KBM-7 (cell line): ENCODE measurements around the gene PAM.
A peak's percentile ranks its signal among the peaks of the same experiment; 100 is the strongest.

ENCODE experiments used
- DNase-seq: peaks from one replicate; pipeline ENCODE4 v3.0.0-alpha.2; 2015
- in situ Hi-C: fragments of 300-500 bp; cut with MboI; formaldehyde crosslinking; loops from 2 replicates; pipeline ENCODE4 v1.14.3; 2020; ENCODE audit warnings: low sequenced_read_pairs, low pct_unique_long_range_greater_than_20kb, mixed read lengths

PAM gene

DNA sequence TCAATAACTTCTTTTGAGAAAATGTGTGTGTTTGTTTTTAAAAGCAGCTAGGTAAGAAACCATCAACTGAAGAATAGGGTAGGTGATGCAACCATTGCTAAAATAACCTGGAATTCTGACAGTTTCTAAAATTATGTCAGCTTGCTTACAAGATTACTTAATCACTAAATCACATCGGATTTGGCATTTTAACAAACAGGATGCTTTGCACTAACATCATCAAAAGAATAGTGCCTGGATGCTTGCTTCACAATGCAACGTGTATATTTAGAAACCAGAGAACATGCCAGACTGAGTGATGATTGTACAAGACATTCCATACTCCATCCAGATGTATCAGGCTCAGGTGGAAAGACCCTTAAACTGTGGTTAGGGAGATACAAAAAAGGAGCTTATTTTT, 43.9 kb downstream of the PAM start:
- DNase-seq = no peak
- in situ Hi-C loops = no loop called here

GRCh38 chr5:102800427-102800826, 45.3 kb downstream of the PAM start:
- DNase-seq = no peak
- in situ Hi-C loops = no loop called here

GRCh38 chr5:102801371-102801770, 46.3 kb downstream of the PAM start:
- DNase-seq = peak; percentile 76
- in situ Hi-C loops = no loop called here

- peak; percentile 74 for DNase-seq
- in situ Hi-C loops = no loop called here
Observed at GRCh38 chr5:102802708-102803458, 47.8 kb downstream of the PAM start.

- in situ Hi-C loops = no loop called here
- DNase-seq = peak; percentile 36
Observed at GRCh38 chr5:102807878-102808502, 52.9 kb downstream of the PAM start.

GRCh38 chr5:102809033-102809432, 53.9 kb downstream of the PAM start:
- DNase-seq = no peak
- in situ Hi-C loops = no loop called here

DNA sequence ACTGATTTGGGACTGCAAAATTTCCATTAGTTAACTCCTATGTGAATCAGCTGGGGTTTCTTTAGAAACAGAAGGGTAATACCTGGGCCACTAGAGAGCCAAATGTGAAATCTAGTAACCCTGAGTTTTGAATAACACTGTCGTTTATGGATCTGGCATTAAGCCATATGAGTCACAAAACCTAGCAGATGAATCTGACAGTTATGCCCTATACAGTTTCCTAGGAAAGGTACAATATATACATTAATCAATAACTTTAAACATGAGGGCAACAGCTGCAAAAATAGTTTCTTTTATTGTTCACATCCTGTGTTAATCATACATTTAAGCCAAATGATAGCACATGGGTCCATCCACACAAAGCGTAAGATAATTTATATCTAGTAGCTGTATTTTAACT, 56.9 kb downstream of the PAM start:
- in situ Hi-C loops = no loop called here

DNA sequence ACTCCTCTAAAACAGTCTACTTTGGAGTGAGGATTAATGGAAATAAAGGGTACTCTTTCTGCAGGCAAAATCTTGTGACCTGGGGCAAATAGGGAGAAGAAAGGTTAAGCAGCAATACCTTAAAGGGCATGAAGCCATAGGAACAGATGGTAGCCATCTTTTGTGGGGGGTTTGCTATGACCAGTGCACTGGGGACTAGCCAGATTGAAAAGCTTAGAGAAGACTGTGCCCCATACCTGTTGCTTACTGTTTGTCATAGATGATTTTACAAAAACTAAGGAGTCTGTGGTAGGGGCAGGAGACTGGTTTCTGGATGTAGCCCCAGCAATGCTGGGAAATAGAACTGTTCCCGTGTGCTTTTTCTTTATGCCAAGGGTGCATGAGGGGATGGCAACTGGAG, 58.6 kb downstream of the PAM start:
- no peak for DNase-seq

More for the DNA sequence above, 56.9 kb downstream of the PAM start:
- peak; percentile 30 for DNase-seq

GRCh38 chr5:102815084-102815483, 60.0 kb downstream of the PAM start:
- in situ Hi-C loops = no loop called here
- DNase-seq = no peak

More for the DNA sequence above, 58.6 kb downstream of the PAM start:
- in situ Hi-C loops = no loop called here

GRCh38 chr5:102815540-102816332, 60.6 kb downstream of the PAM start:
- DNase-seq = peak; percentile 73
- in situ Hi-C loops = no loop called here

DNA sequence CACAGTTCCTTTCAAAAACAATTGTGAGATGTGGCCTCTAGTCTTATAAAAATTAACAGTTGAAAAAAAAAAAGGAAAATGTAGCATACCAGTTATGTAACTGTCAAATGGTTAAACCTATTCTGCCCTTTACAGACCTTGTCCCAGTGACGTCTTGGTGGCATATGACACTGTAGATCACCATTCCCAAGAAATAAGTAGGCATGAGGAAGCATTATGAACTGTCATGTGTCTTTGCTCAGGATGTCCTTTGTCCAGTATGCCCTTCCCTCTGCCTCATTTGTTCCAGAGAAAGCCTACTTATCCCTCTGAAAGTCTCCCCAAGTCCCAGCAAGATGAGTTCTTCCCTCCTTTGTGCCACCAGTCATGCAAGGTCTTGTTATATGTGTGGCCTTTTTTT, 63.2 kb downstream of the PAM start:
- DNase-seq = no peak
- in situ Hi-C loops = no loop called here

- in situ Hi-C loops = no loop called here
- DNase-seq = no peak
Observed at GRCh38 chr5:102818934-102819333, 63.8 kb downstream of the PAM start.

GRCh38 chr5:102819634-102820033, 64.5 kb downstream of the PAM start:
- in situ Hi-C loops = no loop called here

GRCh38 chr5:102823441-102823874, 68.4 kb downstream of the PAM start:
- in situ Hi-C loops = no loop called here
- DNase-seq = no peak

More at GRCh38 chr5:102819634-102820033, 64.5 kb downstream of the PAM start:
- no peak for DNase-seq

DNA sequence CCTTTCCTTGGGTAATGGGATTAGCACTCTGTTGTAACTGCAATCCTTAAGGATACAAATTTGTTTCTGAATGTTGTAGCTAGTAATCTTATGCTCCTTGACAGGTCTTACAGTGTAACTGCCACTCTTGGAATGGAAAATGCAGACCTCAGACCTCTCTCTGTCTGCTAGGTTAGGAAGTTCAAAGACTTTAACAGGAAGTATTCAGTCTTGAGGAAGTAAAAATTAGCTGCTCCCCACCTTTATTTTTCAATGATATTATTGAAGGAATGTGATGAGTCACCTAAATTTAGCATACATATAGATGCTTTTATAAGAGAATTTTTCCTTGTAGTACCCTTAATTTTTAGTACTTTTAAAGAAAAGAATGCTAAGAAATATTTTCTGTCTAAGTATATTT, 71.5 kb downstream of the PAM start:
- in situ Hi-C loops = no loop called here
- DNase-seq = no peak

DNA sequence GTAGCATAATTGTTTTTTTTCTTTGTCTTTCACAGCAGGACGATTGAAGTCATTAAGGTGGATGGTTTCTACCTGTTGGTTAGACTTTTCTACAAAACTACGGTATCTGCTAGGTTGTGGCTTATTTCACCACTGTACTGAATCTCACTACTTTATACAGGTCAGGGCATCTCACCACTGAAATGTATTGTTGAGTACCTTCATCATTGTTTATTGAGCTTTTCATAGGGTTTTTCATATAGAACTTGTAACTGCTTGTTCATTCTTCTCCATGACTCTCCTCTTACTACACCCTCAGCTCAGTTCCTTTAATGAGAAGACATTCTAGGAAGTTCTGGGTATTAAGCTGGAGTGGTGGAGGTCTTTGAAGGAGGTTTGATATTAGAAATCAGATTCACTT, 75.1 kb downstream of the PAM start:
- in situ Hi-C loops = no loop called here

GRCh38 chr5:102832445-102832844, 77.3 kb downstream of the PAM start:
- DNase-seq = no peak
- in situ Hi-C loops = no loop called here

More for the DNA sequence above, 75.1 kb downstream of the PAM start:
- DNase-seq = no peak

GRCh38 chr5:102833146-102833545, 78.0 kb downstream of the PAM start:
- no peak for DNase-seq
- in situ Hi-C loops = no loop called here

GRCh38 chr5:102834438-102834964, 79.4 kb downstream of the PAM start:
- in situ Hi-C loops = no loop called here

GRCh38 chr5:102835717-102836116, 80.6 kb downstream of the PAM start:
- DNase-seq = no peak
- in situ Hi-C loops = no loop called here

More at GRCh38 chr5:102834438-102834964, 79.4 kb downstream of the PAM start:
- DNase-seq = no peak
